AG04450 (cell line): ENCODE results near the gene GLP1R. TPM values are rescaled to one million over a fixed set of nuclear protein-coding genes. Genes with fewer than 3 reads are reported as not detected.

Experiments used
- CTCF ChIA-PET: fragments of 300-600, 350-600 bp; formaldehyde crosslinking; extraction: SDS; loops from one replicate; lab custom pipeline; 2022; ENCODE audit warnings: antibody characterized with exemption, inconsistent platforms; lab: Charles Lee
- POLR2A ChIA-PET: fragments of 350-600 bp; formaldehyde crosslinking; extraction: SDS; loops from one replicate; lab custom pipeline; 2021; ENCODE audit warnings: antibody characterized with exemption, inconsistent platforms; lab: Yijun Ruan, JAX
- DNase-seq: peaks from one replicate; pipeline ENCODE4 v3.0.0-alpha.2; 2011; ENCODE audit warnings: low read depth, low spot score
- H3K27ac ChIP-seq: one replicate; pipeline ENCODE4 v1.5.1; 2012; ENCODE audit warnings: low read depth, low read length, control low read depth
- H3K27me3 ChIP-seq: one replicate; pipeline ENCODE4 v1.6.0; 2012; ENCODE audit warnings: low read length; ENCODE audit not compliant: control insufficient read depth, insufficient read depth
- H3K4me3 ChIP-seq: 2 replicates; pipeline ENCODE4 v1.5.1; 2011; ENCODE audit warnings: mild to moderate bottlenecking, low read depth, low read length, control low read depth
- H3K9me3 ChIP-seq: 2 replicates; pipeline ENCODE4 v1.5.1; 2012; ENCODE audit warnings: low read length; ENCODE audit not compliant: control insufficient read depth, insufficient read depth
- CTCF ChIP-seq: IDR thresholded peaks from 2 replicates; pipeline ENCODE4 v1.5.1; 2011; ENCODE audit warnings: low read depth, low read length, control low read depth, inconsistent platforms
- polyA plus RNA-seq: library from polyadenylated mRNA; depleted of rRNA; stranded (reverse); fragments of >200 nt; gene quantifications from 2 replicates; pipeline ENCODE4 v1.2.3, GENCODE V29; 2011

The GLP1R gene
- polyA plus RNA-seq, 1 experiment = not detected

- CTCF ChIA-PET = interaction anchor here (0.6 kb wide), 1 partner anchor 186 kb away, joined by 3 read pairs; no protein-coding TSS in a partner anchor
- H3K27ac ChIP-seq = no peak overlapping the region
- H3K27me3 ChIP-seq = no peaks in the 10 kb centered on the region
- no peak for DNase-seq
- POLR2A ChIA-PET = no interaction called here
- no peak overlapping the region for H3K4me3 ChIP-seq
- H3K9me3 ChIP-seq = no peaks in the 10 kb centered on the region
- no peak for TF ChIP-seq CTCF
Measured at GRCh38 chr6:39057251-39058155, 8.9 kb downstream of the GLP1R start.

- TF ChIP-seq CTCF = no peak
- CTCF ChIA-PET = interaction anchor here (0.6 kb wide), 1 partner anchor 187 kb away, joined by 3 read pairs; no protein-coding TSS in a partner anchor
Measured at GRCh38 chr6:39058471-39059147, 10.0 kb downstream of the GLP1R start.

GRCh38 chr6:39059496-39060310 lies 11.1 kb downstream of the GLP1R start:
- CTCF ChIA-PET = no interaction called here

More at GRCh38 chr6:39058471-39059147, 10.0 kb downstream of the GLP1R start:
- no peak overlapping the region for H3K27ac ChIP-seq
- H3K27me3 ChIP-seq = no peaks in the 10 kb centered on the region
- POLR2A ChIA-PET = no interaction called here
- H3K9me3 ChIP-seq = no peaks in the 10 kb centered on the region
- no peak for DNase-seq
- no peak overlapping the region for H3K4me3 ChIP-seq

GRCh38 chr6:39060467-39061160 lies 12.0 kb downstream of the GLP1R start:
- Histone ChIP-seq H3K27me3 (no peaks in the 10 kb centered on the region), H3K4me3 (no peak overlapping the region), H3K9me3 (no peaks in the 10 kb centered on the region), H3K27ac (no peak overlapping the region)
- no peak for TF ChIP-seq CTCF
- no peak for DNase-seq
- POLR2A ChIA-PET = no interaction called here
- CTCF ChIA-PET = interaction anchor here (0.8 kb wide), 1 partner anchor 249 kb away, joined by 3 read pairs; no protein-coding TSS in a partner anchor

More at GRCh38 chr6:39059496-39060310, 11.1 kb downstream of the GLP1R start:
- POLR2A ChIA-PET = no interaction called here
- Histone ChIP-seq H3K27ac (no peak overlapping the region), H3K4me3 (no peak overlapping the region), H3K9me3 (no peaks in the 10 kb centered on the region), H3K27me3 (no peaks in the 10 kb centered on the region)
- TF ChIP-seq CTCF = no peak
- no peak for DNase-seq
